OCI-LY1 (cell line): Measurements from ENCODE around the gene PRR33.

Experiments
- H2AFZ ChIP-seq: fragments of 200-600 bp; sonication (generic), shearing (Covaris generic); 2 replicates; pipeline ENCODE4 v1.6.0; 2014; ENCODE audit warnings: antibody characterized with exemption, mild to moderate bottlenecking, low read length
- H3F3A ChIP-seq: fragments of 200-600 bp; sonication (generic), shearing (Covaris generic); 2 replicates; pipeline ENCODE4 v1.6.0; 2014; ENCODE audit warnings: mild to moderate bottlenecking, antibody characterized with exemption, low read length, moderate library complexity; ENCODE audit not compliant: insufficient read depth
- H3K27ac ChIP-seq: fragments of 200-600 bp; sonication (generic); 2 replicates; pipeline ENCODE4 v1.5.1; 2014; ENCODE audit warnings: low read length, mixed run types, mild to moderate bottlenecking, low read depth; ENCODE audit not compliant: poor library complexity, severe bottlenecking
- H3K27me3 ChIP-seq: fragments of 200-600 bp; sonication (generic); 2 replicates; pipeline ENCODE4 v1.6.0; 2014; ENCODE audit warnings: antibody characterized with exemption, mild to moderate bottlenecking, low read length, moderate library complexity; ENCODE audit not compliant: insufficient read depth
- H3K36me3 ChIP-seq: fragments of 200-600 bp; sonication (generic); 2 replicates; pipeline ENCODE4 v1.6.1; 2014; ENCODE audit warnings: mild to moderate bottlenecking, antibody characterized with exemption, low read length, moderate library complexity, mixed read lengths; ENCODE audit not compliant: insufficient read depth
- H3K4me1 ChIP-seq: fragments of 200-600 bp; sonication (generic); 2 replicates; pipeline ENCODE4 v1.5.1; 2014; ENCODE audit warnings: mild to moderate bottlenecking, low read length, moderate library complexity; ENCODE audit not compliant: insufficient read depth, severe bottlenecking
- H3K4me2 ChIP-seq: fragments of 200-600 bp; sonication (generic), shearing (Covaris generic); 2 replicates; pipeline ENCODE4 v1.6.1; 2014; ENCODE audit warnings: low read length
- H3K4me3 ChIP-seq: fragments of 200-600 bp; sonication (generic); 2 replicates; pipeline ENCODE4 v1.5.1; 2014; ENCODE audit warnings: low read length, low read depth, mild to moderate bottlenecking, mixed read lengths; ENCODE audit not compliant: poor library complexity, severe bottlenecking
- H3K79me2 ChIP-seq: fragments of 200-600 bp; shearing (Covaris generic); 2 replicates; pipeline ENCODE4 v1.6.1; 2016; ENCODE audit warnings: mixed run types, low read length, mixed read lengths; ENCODE audit not compliant: insufficient read depth
- H3K9ac ChIP-seq: fragments of 200-600 bp; sonication (generic), shearing (Covaris generic); 2 replicates; pipeline ENCODE4 v1.6.1; 2014; ENCODE audit warnings: mild to moderate bottlenecking, low read length, mixed read lengths
- H3K9me2 ChIP-seq: fragments of 200-600 bp; sonication (generic), shearing (Covaris generic); 2 replicates; pipeline ENCODE4 v1.6.1; 2014; ENCODE audit warnings: low read depth, mild to moderate bottlenecking, low read length, mixed read lengths
- H3K9me3 ChIP-seq: fragments of 200-600 bp; shearing (Covaris generic); 2 replicates; pipeline ENCODE4 v1.6.1; 2014; ENCODE audit warnings: low read length, mixed read lengths
- H4K20me1 ChIP-seq: fragments of 200-600 bp; sonication (generic), shearing (Covaris generic); 2 replicates; pipeline ENCODE4 v1.6.0; 2016; ENCODE audit warnings: mild to moderate bottlenecking, low read length; ENCODE audit not compliant: insufficient read depth
- CTCF ChIP-seq: fragments of 200-600 bp; sonication (generic), shearing (Covaris generic); IDR thresholded peaks from 2 replicates; pipeline ENCODE4 v1.5.1; 2017; ENCODE audit warnings: mild to moderate bottlenecking, antibody characterized with exemption, low read length, moderate library complexity, mixed read lengths
- EZH2 ChIP-seq: fragments of 200-600 bp; sonication (generic), shearing (Covaris generic); IDR thresholded peaks from 2 replicates; pipeline ENCODE4 v1.8.0; 2017; ENCODE audit warnings: borderline replicate concordance, mixed run types, mild to moderate bottlenecking, antibody characterized with exemption, low read length, moderate library complexity, mixed read lengths

PRR33 gene

GRCh38 chr11:1889224-1889930 lies 2.3 kb downstream of the PRR33 start:
- H3K27ac ChIP-seq: no peak overlapping the region
- no peaks in the 10 kb centered on the region for H3K9me3 ChIP-seq
- H3K27me3 ChIP-seq: no peaks in the 10 kb centered on the region
- H4K20me1 ChIP-seq: no peaks in the 10 kb centered on the region
- no peaks in the 10 kb centered on the region for H3K9me2 ChIP-seq
- H2AFZ ChIP-seq: no peak overlapping the region
- no peaks in the 10 kb centered on the region for H3K79me2 ChIP-seq
- H3K4me3 ChIP-seq: no peak overlapping the region
- H3F3A ChIP-seq: no peaks in the 10 kb centered on the region
- H3K4me2 ChIP-seq: no peak overlapping the region
- peaks cover 56% of the 10 kb centered on the region for H3K36me3 ChIP-seq
- no peak overlapping the region for H3K9ac ChIP-seq
- no peaks in the 10 kb centered on the region for H3K4me1 ChIP-seq
- TF ChIP-seq EZH2 (no peak), CTCF (no peak)

GRCh38 chr11:1888811-1889210 lies 2.9 kb downstream of the PRR33 start:
- no peak overlapping the region for H3K4me3 ChIP-seq
- H3F3A ChIP-seq: no peaks in the 10 kb centered on the region
- no peak for TF ChIP-seq EZH2
- peaks cover 62% of the 10 kb centered on the region for H3K36me3 ChIP-seq
- H3K4me1 ChIP-seq: no peaks in the 10 kb centered on the region
- H3K79me2 ChIP-seq: no peaks in the 10 kb centered on the region
- no peaks in the 10 kb centered on the region for H4K20me1 ChIP-seq
- no peaks in the 10 kb centered on the region for H3K9me2 ChIP-seq
- H3K27me3 ChIP-seq: no peaks in the 10 kb centered on the region
- no peaks in the 10 kb centered on the region for H3K9me3 ChIP-seq
- H3K27ac ChIP-seq: no peak overlapping the region
- no peak overlapping the region for H3K4me2 ChIP-seq
- no peak overlapping the region for H3K9ac ChIP-seq
- no peak overlapping the region for H2AFZ ChIP-seq

- H3K36me3 ChIP-seq: peaks cover 66% of the 10 kb centered on the region
- no peaks in the 10 kb centered on the region for H3K9me2 ChIP-seq
- H3K4me2 ChIP-seq: no peak overlapping the region
- no peak overlapping the region for H2AFZ ChIP-seq
- no peaks in the 10 kb centered on the region for H3K27me3 ChIP-seq
- no peak overlapping the region for H3K4me3 ChIP-seq
- no peaks in the 10 kb centered on the region for H3K79me2 ChIP-seq
- no peak for TF ChIP-seq EZH2
- TF ChIP-seq CTCF: no peak
- no peak overlapping the region for H3K27ac ChIP-seq
- H3K9ac ChIP-seq: no peak overlapping the region
- H3K9me3 ChIP-seq: no peaks in the 10 kb centered on the region
- H3K4me1 ChIP-seq: no peaks in the 10 kb centered on the region
- H3F3A ChIP-seq: no peaks in the 10 kb centered on the region
- no peaks in the 10 kb centered on the region for H4K20me1 ChIP-seq
Measured at GRCh38 chr11:1888347-1888753, 3.3 kb downstream of the PRR33 start.
